Measurements from ENCODE around the gene CADPS.
A peak's percentile ranks its signal among the peaks of the same experiment; 100 is the strongest.

CADPS gene

GRCh38 chr3:62636235-62636826 is 238.9 kb downstream of the CADPS start:
- DNase-seq (ENCODE audit: low spot score): no peak

- DNase-seq (ENCODE audit: low spot score): peak; percentile 18
Observed at GRCh38 chr3:62632510-62633294, 242.5 kb downstream of the CADPS start.

- DNase-seq (ENCODE audit: low spot score): no peak
Observed at GRCh38 chr3:62631488-62631887, 243.7 kb downstream of the CADPS start.

- no peak for DNase-seq (ENCODE audit: low spot score)
Observed at GRCh38 chr3:62630664-62631063, 244.6 kb downstream of the CADPS start.

GRCh38 chr3:62625268-62625667 is 249.9 kb downstream of the CADPS start:
- no peak for DNase-seq (ENCODE audit: low spot score)

GRCh38 chr3:62624185-62624584 is 251.0 kb downstream of the CADPS start:
- DNase-seq (ENCODE audit: low spot score): no peak

GRCh38 chr3:62622553-62623174 is 252.6 kb downstream of the CADPS start:
- DNase-seq (ENCODE audit: low spot score): peak; percentile 72

GRCh38 chr3:62621925-62622324 is 253.3 kb downstream of the CADPS start:
- DNase-seq (ENCODE audit: low spot score): no peak

- DNase-seq (ENCODE audit: low spot score): no peak
Observed at GRCh38 chr3:62621176-62621575, 254.0 kb downstream of the CADPS start.

- no peak for DNase-seq (ENCODE audit: low spot score)
Observed at GRCh38 chr3:62615258-62615849, 259.9 kb downstream of the CADPS start.

GRCh38 chr3:62614527-62614926 is 260.7 kb downstream of the CADPS start:
- no peak for DNase-seq (ENCODE audit: low spot score)

GRCh38 chr3:62611541-62612240 is 263.5 kb downstream of the CADPS start:
- no peak for DNase-seq (ENCODE audit: low spot score)

- DNase-seq (ENCODE audit: low spot score): peak; percentile 48
Observed at GRCh38 chr3:62607287-62608029, 267.8 kb downstream of the CADPS start.

GRCh38 chr3:62605413-62606068 is 269.7 kb downstream of the CADPS start:
- DNase-seq (ENCODE audit: low spot score): no peak

GRCh38 chr3:62604751-62605351 is 270.4 kb downstream of the CADPS start:
- DNase-seq (ENCODE audit: low spot score): no peak

GRCh38 chr3:62604298-62604697 is 270.9 kb downstream of the CADPS start:
- DNase-seq (ENCODE audit: low spot score): peak; percentile 78

- no peak for DNase-seq (ENCODE audit: low spot score)
Observed at GRCh38 chr3:62602987-62603386, 272.2 kb downstream of the CADPS start.

- no peak for DNase-seq (ENCODE audit: low spot score)
Observed at GRCh38 chr3:62602129-62602770, 273.0 kb downstream of the CADPS start.

- DNase-seq (ENCODE audit: low spot score): peak; percentile 50
Observed at GRCh38 chr3:62601238-62602070, 273.8 kb downstream of the CADPS start.
